Amygdala (tissue), 56 donors: ENCODE results near the gene KRT83.

Experiments
- DNase-seq, 56 donors: peaks; one replicate each; lab custom pipeline; 2025; lab: John Stamatoyannopoulos, UW

Gene KRT83

GRCh38 chr12:52268212-52268611 is 53.0 kb downstream of the KRT83 start:
- peak in 1 of 56 donors; percentile 14 for DNase-seq

- peak in 1 of 56 donors; percentile 7 for DNase-seq
Observed at GRCh38 chr12:52267699-52268098, 53.5 kb downstream of the KRT83 start.

DNA sequence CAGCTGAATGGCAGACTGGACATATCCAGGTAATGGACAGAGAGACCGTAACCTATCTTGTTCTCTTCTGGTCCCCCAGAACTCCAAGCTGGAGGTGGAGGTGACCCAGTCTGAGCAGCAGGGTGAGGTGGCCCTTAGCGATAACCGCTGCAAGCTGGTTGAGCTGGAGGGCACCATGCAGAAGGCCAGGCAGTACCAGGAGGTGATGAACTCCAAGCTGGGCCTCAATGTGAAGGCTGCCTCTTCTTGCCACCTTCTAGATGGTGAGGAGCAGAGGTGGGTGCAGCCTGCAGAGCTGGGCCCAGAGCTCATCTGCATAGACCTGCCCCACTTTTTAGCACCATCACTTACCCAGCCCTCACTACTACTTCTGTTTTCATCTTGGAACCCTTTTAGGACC is 53.9 kb downstream of the KRT83 start:
- DNase-seq: no peak

- no peak for DNase-seq
Observed at GRCh38 chr12:52266514-52266913, 54.7 kb downstream of the KRT83 start.

GRCh38 chr12:52264435-52264825 is 56.8 kb downstream of the KRT83 start:
- DNase-seq: peak in 4 of 56 donors; percentile 17 to 36 (median 22)
